ENCODE results near the gene ANKRD26. TPM values are rescaled to one million over a fixed set of nuclear protein-coding genes. Genes with fewer than 3 reads are reported as not detected.

ANKRD26 gene
- polyA plus RNA-seq, 1 of the 3 experiments (the other 2 are of a cell fraction), result 1.0 TPM

DNA sequence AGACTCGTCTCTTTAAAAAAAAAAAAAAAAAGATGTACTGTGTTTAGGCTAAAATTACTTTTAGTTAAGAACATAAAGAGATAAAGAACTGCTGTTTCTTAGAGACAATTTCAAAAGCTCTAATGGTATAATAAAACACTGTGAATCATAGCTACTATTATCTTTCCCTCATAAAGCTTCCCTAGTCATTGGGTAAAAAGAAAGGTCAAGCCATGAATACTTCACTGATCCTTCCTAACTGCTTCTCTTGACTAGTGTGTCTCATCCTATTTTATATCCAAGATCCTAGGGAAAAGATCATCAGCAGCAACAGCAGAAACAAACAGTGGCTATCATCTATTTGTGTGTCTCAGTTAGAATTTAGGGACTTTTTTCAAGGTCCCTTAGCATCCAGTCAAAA, 43.4 kb upstream of the ANKRD26 start:
- Histone ChIP-seq H3K27me3 (ENCODE audit: insufficient read depth) (no peaks in the 10 kb centered on the region), H3K9me2 (no peaks in the 10 kb centered on the region), H3K9ac (no peak overlapping the region), H3F3A (replicated peaks; ENCODE audit: insufficient read depth) (peaks cover 15% of the 10 kb centered on the region), H3K27ac (ENCODE audit: low read depth in 2 of 2, low read length in 1 of 2) (no peak overlapping the region), H2AFZ (ENCODE audit: low read depth) (no peak overlapping the region), H4K20me1 (ENCODE audit: insufficient read depth) (peaks cover 23% of the 10 kb centered on the region), H3K4me1 (ENCODE audit: control insufficient read depth in 1 of 2, insufficient read depth in 2 of 2, low read depth in 1 of 2, low read length in 1 of 2) (no peaks in the 10 kb centered on the region), H3K36me3 (replicated peaks in 1 of 2; ENCODE audit: control insufficient read depth in 1 of 2, insufficient read depth in 2 of 2, low read length in 1 of 2) (peaks cover 64 to 91% of the 10 kb centered on the region in 2 experiments), H3K4me2 (no peak overlapping the region), H3K79me2 (ENCODE audit: insufficient read depth) (peaks cover 78% of the 10 kb centered on the region), H3K4me3 (ENCODE audit: low read depth in 2 of 2, low read length in 1 of 2) (no peak overlapping the region), H3K9me3 (no peaks in the 10 kb centered on the region; the same call in 1 of the 2 replicates)
- 88% methylated on average over 1 of the region's 1 CpG for WGBS (ENCODE audit: low lambda C conversion rate)
- no peak for DNase-seq
- no peak for TF ChIP-seq MEF2A (IDR thresholded peaks at IDR 0.05; ENCODE audit: borderline replicate concordance, low read depth)
- no peak for TF ChIP-seq POLR2AphosphoS5 (IDR thresholded peaks at IDR 0.05; ENCODE audit: low read depth, low read length)
- no peak for TF ChIP-seq YY1 (IDR thresholded peaks at IDR 0.05; ENCODE audit: low read depth)
- TF ChIP-seq TEAD4 (IDR thresholded peaks at IDR 0.05; ENCODE audit: borderline replicate concordance, insufficient read depth), result no peak
- TF ChIP-seq NRF1 (IDR thresholded peaks at IDR 0.05; ENCODE audit: low read depth, low read length), result no peak
- ChIA-PET POLR2A (no interaction called here), CTCF (interaction anchor here (0.6 to 1.6 kb wide), 3 partner anchors 10 to 103 kb away, joined by 3 to 7 read pairs (median 3); partner anchors contain the start of gene YME1L1)

DNA sequence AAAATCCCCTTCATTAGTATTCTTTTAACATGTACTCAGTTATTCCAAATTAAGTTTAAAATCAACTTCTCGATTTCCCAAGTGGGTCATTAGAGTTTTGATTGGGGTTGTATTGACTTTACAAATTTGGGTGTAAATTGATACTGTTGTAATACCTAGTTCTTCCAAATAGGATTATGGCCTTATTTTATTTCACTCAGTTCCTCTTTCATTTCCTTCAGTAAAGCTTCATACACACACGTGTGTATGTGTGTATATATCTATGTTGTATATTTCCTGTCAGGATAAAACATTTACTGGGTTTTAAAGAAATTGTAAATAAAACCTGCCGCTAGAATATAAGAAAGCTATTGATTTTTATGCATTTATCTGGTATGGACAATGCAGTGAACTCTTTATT, 38.0 kb upstream of the ANKRD26 start:
- Histone ChIP-seq H3K9ac (no peak overlapping the region), H3K79me2 (ENCODE audit: insufficient read depth) (peaks cover 43% of the 10 kb centered on the region; the same call in 1 of the 2 replicates), H3K36me3 (replicated peaks in 1 of 2; ENCODE audit: control insufficient read depth in 1 of 2, insufficient read depth in 2 of 2, low read length in 1 of 2) (peaks cover 70 to 82% of the 10 kb centered on the region in 2 experiments)

More for the DNA sequence above, 38.0 kb upstream of the ANKRD26 start:
- Histone ChIP-seq H3K4me1 (ENCODE audit: control insufficient read depth in 1 of 2, insufficient read depth in 2 of 2, low read depth in 1 of 2, low read length in 1 of 2) (no peaks in the 10 kb centered on the region), H4K20me1 (ENCODE audit: insufficient read depth) (no peaks in the 10 kb centered on the region), H3K27me3 (ENCODE audit: insufficient read depth) (no peaks in the 10 kb centered on the region), H3K9me2 (no peaks in the 10 kb centered on the region), H3K27ac (ENCODE audit: low read depth in 2 of 2, low read length in 1 of 2) (no peak overlapping the region), H3K9me3 (no peaks in the 10 kb centered on the region; the same call in 1 of the 2 replicates), H3K4me3 (ENCODE audit: low read depth in 2 of 2, low read length in 1 of 2) (no peak overlapping the region), H3K4me2 (no peak overlapping the region), H3F3A (replicated peaks; ENCODE audit: insufficient read depth) (peaks cover 17% of the 10 kb centered on the region), H2AFZ (ENCODE audit: low read depth) (no peak overlapping the region)
- TF ChIP-seq JUND (IDR thresholded peaks at IDR 0.05) (no peak), FOSL2 (IDR thresholded peaks at IDR 0.05; ENCODE audit: borderline replicate concordance, low read depth) (no peak), CHD2 (IDR thresholded peaks at IDR 0.05; ENCODE audit: low read length, partially characterized antibody) (no peak), RCOR1 (IDR thresholded peaks at IDR 0.05; ENCODE audit: low read length) (no peak), NFIC (IDR thresholded peaks at IDR 0.05; ENCODE audit: borderline replicate concordance) (no peak), FOXM1 (IDR thresholded peaks at IDR 0.05; ENCODE audit: low read depth) (no peak), MXI1 (IDR thresholded peaks at IDR 0.05; ENCODE audit: low read depth, low read length) (no peak), EP300 (IDR thresholded peaks at IDR 0.05; ENCODE audit: borderline replicate concordance in 1 of 2, low read depth in 1 of 2, low read length in 1 of 2) (no peak), POLR2AphosphoS5 (IDR thresholded peaks at IDR 0.05; ENCODE audit: low read depth, low read length) (no peak), RXRA (IDR thresholded peaks at IDR 0.05; ENCODE audit: borderline replicate concordance, low read depth) (no peak), RFX5 (IDR thresholded peaks at IDR 0.05; ENCODE audit: low read length) (no peak), TAF1 (IDR thresholded peaks at IDR 0.05; ENCODE audit: borderline replicate concordance, low read depth, low read length) (no peak), GABPA (IDR thresholded peaks at IDR 0.05; ENCODE audit: low read depth) (no peak), NRF1 (IDR thresholded peaks at IDR 0.05; ENCODE audit: low read depth, low read length) (no peak), ELF1 (IDR thresholded peaks at IDR 0.05) (no peak)
- TF ChIP-seq, protein P1, sequence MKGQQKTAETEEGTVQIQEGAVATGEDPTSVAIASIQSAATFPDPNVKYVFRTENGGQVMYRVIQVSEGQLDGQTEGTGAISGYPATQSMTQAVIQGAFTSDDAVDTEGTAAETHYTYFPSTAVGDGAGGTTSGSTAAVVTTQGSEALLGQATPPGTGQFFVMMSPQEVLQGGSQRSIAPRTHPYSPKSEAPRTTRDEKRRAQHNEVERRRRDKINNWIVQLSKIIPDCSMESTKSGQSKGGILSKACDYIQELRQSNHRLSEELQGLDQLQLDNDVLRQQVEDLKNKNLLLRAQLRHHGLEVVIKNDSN (IDR thresholded peaks at IDR 0.05; ENCODE audit: borderline replicate concordance, low read depth), result no peak
- TF ChIP-seq, protein P2, sequence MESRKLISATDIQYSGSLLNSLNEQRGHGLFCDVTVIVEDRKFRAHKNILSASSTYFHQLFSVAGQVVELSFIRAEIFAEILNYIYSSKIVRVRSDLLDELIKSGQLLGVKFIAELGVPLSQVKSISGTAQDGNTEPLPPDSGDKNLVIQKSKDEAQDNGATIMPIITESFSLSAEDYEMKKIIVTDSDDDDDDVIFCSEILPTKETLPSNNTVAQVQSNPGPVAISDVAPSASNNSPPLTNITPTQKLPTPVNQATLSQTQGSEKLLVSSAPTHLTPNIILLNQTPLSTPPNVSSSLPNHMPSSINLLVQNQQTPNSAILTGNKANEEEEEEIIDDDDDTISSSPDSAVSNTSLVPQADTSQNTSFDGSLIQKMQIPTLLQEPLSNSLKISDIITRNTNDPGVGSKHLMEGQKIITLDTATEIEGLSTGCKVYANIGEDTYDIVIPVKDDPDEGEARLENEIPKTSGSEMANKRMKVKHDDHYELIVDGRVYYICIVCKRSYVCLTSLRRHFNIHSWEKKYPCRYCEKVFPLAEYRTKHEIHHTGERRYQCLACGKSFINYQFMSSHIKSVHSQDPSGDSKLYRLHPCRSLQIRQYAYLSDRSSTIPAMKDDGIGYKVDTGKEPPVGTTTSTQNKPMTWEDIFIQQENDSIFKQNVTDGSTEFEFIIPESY (IDR thresholded peaks at IDR 0.05; ENCODE audit: borderline replicate concordance, low read depth), result no peak
- TF ChIP-seq, protein P3, sequence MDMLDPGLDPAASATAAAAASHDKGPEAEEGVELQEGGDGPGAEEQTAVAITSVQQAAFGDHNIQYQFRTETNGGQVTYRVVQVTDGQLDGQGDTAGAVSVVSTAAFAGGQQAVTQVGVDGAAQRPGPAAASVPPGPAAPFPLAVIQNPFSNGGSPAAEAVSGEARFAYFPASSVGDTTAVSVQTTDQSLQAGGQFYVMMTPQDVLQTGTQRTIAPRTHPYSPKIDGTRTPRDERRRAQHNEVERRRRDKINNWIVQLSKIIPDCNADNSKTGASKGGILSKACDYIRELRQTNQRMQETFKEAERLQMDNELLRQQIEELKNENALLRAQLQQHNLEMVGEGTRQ (IDR thresholded peaks at IDR 0.05; ENCODE audit: borderline replicate concordance, low read depth, low read length), result no peak
- CTCF ChIA-PET, result no interaction called here
- DNase-seq, result no peak
- POLR2A ChIA-PET, result no interaction called here
- WGBS (ENCODE audit: low lambda C conversion rate), result 95% methylated on average over 3 of the region's 3 CpGs

All from SK-N-SH (cell line).